NT2/D1 (cell line): ENCODE measurements around the gene PLEKHF1.

ENCODE experiments used
- SUZ12 ChIP-seq: IDR thresholded peaks from 2 replicates; pipeline ENCODE4 v1.6.1; 2011; ENCODE audit not compliant: insufficient read length, insufficient read depth; ENCODE audit errors: extremely low read depth
- YY1 ChIP-seq: IDR thresholded peaks from 2 replicates; pipeline ENCODE4 v1.6.1; 2011; ENCODE audit not compliant: insufficient read length, insufficient read depth
- ZNF274 ChIP-seq: IDR thresholded peaks from 2 replicates; pipeline ENCODE4 v1.6.1; 2011; ENCODE audit warnings: mild to moderate bottlenecking, low read depth, low read length

GRCh38 chr19:29683009-29683408 lies 17.7 kb downstream of the PLEKHF1 start:
- no peak for TF ChIP-seq ZNF274
- TF ChIP-seq YY1: no peak
- no peak for TF ChIP-seq SUZ12
